Fibroblast of the aortic adventitia (primary cell): ENCODE results near the gene PDYN. TPM values are rescaled to one million over a fixed set of nuclear protein-coding genes. Genes with fewer than 3 reads are reported as not detected.

Source experiments
- DNase-seq: peaks from one replicate; pipeline ENCODE4 v3.0.0-alpha.2; 2010; ENCODE audit warnings: low read depth
- H3K4me3 ChIP-seq: 2 replicates; pipeline ENCODE4 v1.5.1; 2011; ENCODE audit warnings: low read depth, mild to moderate bottlenecking, control low read depth, low read length, moderate library complexity
- CTCF ChIP-seq: IDR thresholded peaks from 2 replicates; pipeline ENCODE4 v1.5.1; 2011; ENCODE audit warnings: mild to moderate bottlenecking, low read length, control low read depth, inconsistent platforms; ENCODE audit not compliant: insufficient read depth
- total RNA-seq: library from RNA; depleted of rRNA; stranded (reverse); fragments of >200 nt; gene quantifications from 2 replicates; pipeline ENCODE4 v1.2.3, GENCODE V29; 2012; ENCODE audit warnings: low replicate concordance

Gene PDYN
- total RNA-seq, 1 donor: not detected

DNA sequence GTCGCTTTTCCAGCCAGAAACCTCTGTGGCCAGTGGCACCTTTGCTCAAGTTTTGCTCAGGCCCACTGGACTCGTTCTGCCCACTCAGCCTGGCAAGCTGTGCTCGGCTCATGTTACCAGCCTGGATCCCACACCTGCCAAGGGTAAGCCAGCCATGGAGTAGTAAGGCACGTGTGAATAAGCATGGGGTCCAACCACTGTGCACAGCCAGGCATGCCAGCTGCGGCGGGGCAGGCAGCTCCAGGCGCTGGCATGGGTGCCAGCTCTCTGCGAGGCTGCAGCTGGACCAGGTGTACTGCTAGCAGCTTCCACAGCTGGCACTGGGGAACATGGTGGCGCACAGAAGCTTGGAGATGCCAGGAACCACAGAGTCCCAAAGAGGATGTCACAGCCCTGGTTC lies 32.1 kb upstream of the PDYN start:
- no peak for TF ChIP-seq CTCF
- H3K4me3 ChIP-seq: no peak overlapping the region
- no peak for DNase-seq

DNA sequence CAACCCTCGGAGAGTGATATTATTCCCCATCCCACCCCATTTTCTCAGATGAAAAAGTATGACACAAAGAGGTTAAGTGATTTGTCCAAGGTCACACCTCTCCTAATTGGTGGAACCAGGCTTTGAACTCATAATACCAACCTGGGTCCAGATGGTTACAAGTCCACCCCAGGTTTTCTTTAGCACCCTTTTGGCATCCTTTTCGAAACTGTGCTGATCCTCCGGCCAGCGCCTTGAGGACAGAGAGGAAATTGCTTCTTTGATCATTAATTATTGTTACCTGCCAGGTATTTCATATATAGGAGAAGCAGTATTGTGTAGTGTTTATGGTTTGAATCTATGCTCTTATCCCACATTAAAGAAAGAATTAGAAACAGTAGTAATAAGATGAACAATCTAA lies 29.3 kb upstream of the PDYN start:
- H3K4me3 ChIP-seq: no peak overlapping the region
- DNase-seq: no peak
- TF ChIP-seq CTCF: no peak

- no peak overlapping the region for H3K4me3 ChIP-seq
- no peak for DNase-seq
- no peak for TF ChIP-seq CTCF
These were observed 28.3 kb upstream of the PDYN start for GRCh38 chr20:2022163-2022562.

GRCh38 chr20:2010533-2010932 lies 16.7 kb upstream of the PDYN start:
- no peak overlapping the region for H3K4me3 ChIP-seq
- DNase-seq: no peak
- no peak for TF ChIP-seq CTCF

DNA sequence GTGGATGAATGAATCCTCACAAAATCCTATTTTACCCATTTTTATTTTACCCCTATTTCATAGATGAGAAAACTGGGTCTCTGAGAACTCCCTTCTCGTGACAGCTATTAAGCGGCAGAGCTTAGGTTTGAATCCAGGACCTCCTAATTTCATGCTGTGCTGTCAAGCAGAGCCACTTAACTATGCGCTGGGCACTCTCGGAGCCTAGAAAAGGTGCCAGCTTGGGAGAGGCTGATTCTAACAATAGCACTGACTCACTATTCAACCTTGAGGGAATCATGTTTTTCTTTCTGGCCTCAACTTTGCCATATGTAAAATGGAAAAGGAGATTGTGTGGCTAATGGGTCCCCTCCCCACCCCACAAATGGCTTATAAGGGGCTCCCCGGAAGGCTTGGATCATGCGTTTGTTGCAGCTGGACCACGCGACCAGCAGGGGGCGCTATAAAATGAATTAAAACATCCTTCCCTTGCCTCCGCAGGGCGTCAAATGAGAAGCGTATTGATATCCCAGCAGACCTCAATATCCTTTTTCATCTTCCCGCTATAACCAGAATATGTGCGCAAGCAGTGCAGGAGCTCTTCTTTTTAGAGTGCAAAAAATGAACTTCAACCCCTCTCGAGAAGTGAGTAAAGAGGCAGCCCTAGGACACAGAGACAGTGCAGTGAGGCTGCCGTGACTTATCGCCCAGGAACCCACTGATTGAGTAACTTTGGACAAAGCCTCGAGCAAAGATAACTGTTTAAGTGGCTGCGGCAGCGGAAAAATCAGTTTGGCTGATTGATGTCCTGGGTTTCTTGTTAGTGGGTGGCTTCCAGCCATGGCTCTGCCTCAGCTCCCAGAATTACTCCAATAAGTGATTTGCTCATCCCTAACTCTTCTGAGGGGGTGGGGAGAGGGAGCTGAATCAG lies 12.8 kb upstream of the PDYN start:
- peak; percentile 76 for TF ChIP-seq CTCF
- peak; percentile 75 for DNase-seq
- H3K4me3 ChIP-seq: no peak overlapping the region

DNA sequence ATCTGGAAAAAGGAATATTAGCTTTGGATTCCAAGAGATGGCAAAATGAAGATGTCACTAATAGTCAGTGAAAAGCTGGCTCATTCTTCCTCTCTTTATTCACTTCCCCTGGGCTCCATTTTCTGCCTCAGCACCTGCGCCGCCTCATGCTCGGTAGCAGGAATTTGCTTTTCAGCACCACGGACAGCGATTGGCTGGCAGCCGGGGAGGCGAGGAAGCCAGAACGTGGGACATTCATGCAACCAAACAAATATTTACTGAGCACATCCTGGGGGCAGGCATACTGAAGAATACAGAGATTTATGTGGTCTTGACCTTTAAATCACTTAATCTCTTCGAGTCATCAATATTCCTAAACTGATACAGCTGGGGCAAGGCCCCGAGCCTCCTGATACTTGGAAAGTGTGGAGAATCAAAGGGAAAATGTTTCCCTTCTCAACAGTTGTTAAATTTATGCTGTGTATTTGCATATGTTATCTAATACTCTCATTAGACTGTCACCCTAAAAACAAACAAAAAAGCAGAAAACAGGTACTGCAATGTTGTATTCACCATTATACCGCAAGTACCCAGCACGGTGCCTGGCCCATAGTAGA lies 12.1 kb upstream of the PDYN start:
- peak; percentile 60 for DNase-seq
- H3K4me3 ChIP-seq: no peak overlapping the region
- no peak for TF ChIP-seq CTCF
